Uterus (tissue), 4 donors: ENCODE measurements around the gene C1orf174. TPM values are rescaled to one million over a fixed set of nuclear protein-coding genes. Genes with fewer than 3 reads are reported as not detected.

Experiments
- DNase-seq, 2 donors: peaks; one replicate each; pipeline ENCODE4 v3.0.0-alpha.2; 2019 to 2020
- H3K27ac ChIP-seq, 2 donors: fragments of 200-600 bp; sonication (generic); 1 replicate in 1 of 2; 2 replicates in 1 of 2; pipeline ENCODE4 v1.5.1; 2016 to 2018
- H3K27me3 ChIP-seq, 2 donors: fragments of 200-600 bp; sonication (generic); one replicate each; pipeline ENCODE4 v1.5.1; 2018 to 2019; ENCODE audit warnings: control low read depth in 1 of 2
- H3K36me3 ChIP-seq, 2 donors: fragments of 200-600 bp; sonication (generic); one replicate each; pipeline ENCODE4 v1.5.1; 2019; ENCODE audit warnings: control low read depth in 1 of 2
- H3K4me1 ChIP-seq, 2 donors: fragments of 200-600 bp; sonication (generic); one replicate each; pipeline ENCODE4 v1.5.1; 2018 to 2019; ENCODE audit warnings: control low read depth in 1 of 2
- H3K4me3 ChIP-seq, 2 donors: fragments of 200-600 bp; sonication (generic); 1 replicate in 1 of 2; 2 replicates in 1 of 2; pipeline ENCODE4 v1.5.1; 2018 to 2019; ENCODE audit warnings: mild to moderate bottlenecking in 1 of 2
- H3K9me3 ChIP-seq, 2 donors: fragments of 200-600 bp; sonication (generic); one replicate each; pipeline ENCODE4 v1.5.1; 2019; ENCODE audit warnings: control low read depth in 1 of 2
- POLR2A ChIP-seq, 2 donors: fragments of 450-650 bp; IDR thresholded peaks; one replicate each; pipeline ENCODE4 v1.6.1; 2016; ENCODE audit warnings: antibody characterized with exemption in 2 of 2, mild to moderate bottlenecking in 1 of 2, moderate library complexity in 1 of 2
- intact Hi-C: fragments of 100-400 bp; cut with DNase I; formaldehyde crosslinking; loops from one replicate; pipeline ENCODE4 v1.15.1; 2023; ENCODE audit warnings: low total_unique reads
- total RNA-seq, 4 donors: library from RNA; depleted of rRNA in 3 of 4; stranded (reverse); fragments of >200 nt in 3 of 4; gene quantifications; one replicate each; pipeline versions ENCODE4 v1.1.0 to v1.2.4, GENCODE V29; 2014 to 2023
- TF ChIP-seq, protein P1 (sequence below), 4 experiments: fragments of 200-600 bp in 2 of 4; fragments of 450-650 bp in 2 of 4; sonication (generic) in 2 of 4; IDR thresholded peaks; one replicate each; pipeline ENCODE4 v1.5.1; 2016 to 2019; ENCODE audit warnings: antibody characterized with exemption in 4 of 4, mild to moderate bottlenecking in 2 of 4, moderate library complexity in 1 of 4
- donor health status: DM: yes; HTN: yes; CAD: no.

The C1orf174 gene
- total RNA-seq, 4 donors from 2014 or later: 6.4 to 41.9 (median 17.5) TPM

DNA sequence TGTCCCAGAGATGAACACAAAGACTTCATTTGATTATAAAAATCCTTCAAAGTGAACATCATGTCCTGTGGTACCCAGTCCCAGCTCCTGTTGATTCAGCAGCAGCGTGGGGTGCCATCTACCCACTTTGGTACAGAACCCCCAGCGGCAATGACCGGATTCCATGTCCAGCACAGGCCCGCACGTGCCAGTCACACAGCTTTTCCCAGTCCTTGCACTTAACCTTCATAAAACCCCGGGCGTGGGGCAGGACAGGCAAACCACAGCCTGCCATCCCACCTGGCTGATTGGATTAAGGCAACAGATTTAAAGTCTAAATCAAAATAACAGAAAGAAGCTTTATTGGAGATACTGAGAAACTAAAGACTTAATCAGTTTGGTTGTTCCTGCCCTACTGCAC is 58.6 kb downstream of the C1orf174 start:
- Histone ChIP-seq H3K9me3 (no peaks in the 10 kb centered on the region), H3K4me1 (no peaks in the 10 kb centered on the region), H3K27ac (no peak overlapping the region), H3K36me3 (no peaks in the 10 kb centered on the region), H3K27me3 (no peaks in the 10 kb centered on the region), H3K4me3 (no peak overlapping the region)
- DNase-seq: no peak
- TF ChIP-seq, protein P1, sequence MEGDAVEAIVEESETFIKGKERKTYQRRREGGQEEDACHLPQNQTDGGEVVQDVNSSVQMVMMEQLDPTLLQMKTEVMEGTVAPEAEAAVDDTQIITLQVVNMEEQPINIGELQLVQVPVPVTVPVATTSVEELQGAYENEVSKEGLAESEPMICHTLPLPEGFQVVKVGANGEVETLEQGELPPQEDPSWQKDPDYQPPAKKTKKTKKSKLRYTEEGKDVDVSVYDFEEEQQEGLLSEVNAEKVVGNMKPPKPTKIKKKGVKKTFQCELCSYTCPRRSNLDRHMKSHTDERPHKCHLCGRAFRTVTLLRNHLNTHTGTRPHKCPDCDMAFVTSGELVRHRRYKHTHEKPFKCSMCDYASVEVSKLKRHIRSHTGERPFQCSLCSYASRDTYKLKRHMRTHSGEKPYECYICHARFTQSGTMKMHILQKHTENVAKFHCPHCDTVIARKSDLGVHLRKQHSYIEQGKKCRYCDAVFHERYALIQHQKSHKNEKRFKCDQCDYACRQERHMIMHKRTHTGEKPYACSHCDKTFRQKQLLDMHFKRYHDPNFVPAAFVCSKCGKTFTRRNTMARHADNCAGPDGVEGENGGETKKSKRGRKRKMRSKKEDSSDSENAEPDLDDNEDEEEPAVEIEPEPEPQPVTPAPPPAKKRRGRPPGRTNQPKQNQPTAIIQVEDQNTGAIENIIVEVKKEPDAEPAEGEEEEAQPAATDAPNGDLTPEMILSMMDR (IDR thresholded peaks at IDR 0.05): no peak
- no peak for TF ChIP-seq POLR2A (IDR thresholded peaks at IDR 0.05)
- intact Hi-C loops: no loop called here

Other genes with a start within 250 kb of the C1orf174 start
- under 1 TPM in 2 of 4 donors, not detected in 2; 0.30 to 0.76 TPM for gene TP73, start 247.8 kb downstream of the C1orf174 start, total RNA-seq
- not detected for gene CCDC27, start 147.8 kb downstream of the C1orf174 start, total RNA-seq
- gene SMIM1, start 127.5 kb downstream of the C1orf174 start, total RNA-seq: 10 to 100 TPM in 1 of 4 donors, 1 to 10 TPM in 1, not detected in 2; 4.4 to 15.4 TPM
- 10 to 100 TPM; 19.0 to 44.7 (median 37.4) TPM for gene LRRC47, start 103.8 kb downstream of the C1orf174 start, total RNA-seq
- 10 to 100 TPM; 10.5 to 43.2 (median 22.1) TPM for gene CEP104, start 43.1 kb downstream of the C1orf174 start, total RNA-seq
- 10 to 100 TPM in 2 of 4 donors, 1 to 10 TPM in 1, under 1 TPM in 1; 0.51 to 17.9 (median 9.3) TPM for gene DFFB, start 42.8 kb downstream of the C1orf174 start, total RNA-seq